Measurements from ENCODE around the gene ACSBG1.

ACSBG1 gene

DNA sequence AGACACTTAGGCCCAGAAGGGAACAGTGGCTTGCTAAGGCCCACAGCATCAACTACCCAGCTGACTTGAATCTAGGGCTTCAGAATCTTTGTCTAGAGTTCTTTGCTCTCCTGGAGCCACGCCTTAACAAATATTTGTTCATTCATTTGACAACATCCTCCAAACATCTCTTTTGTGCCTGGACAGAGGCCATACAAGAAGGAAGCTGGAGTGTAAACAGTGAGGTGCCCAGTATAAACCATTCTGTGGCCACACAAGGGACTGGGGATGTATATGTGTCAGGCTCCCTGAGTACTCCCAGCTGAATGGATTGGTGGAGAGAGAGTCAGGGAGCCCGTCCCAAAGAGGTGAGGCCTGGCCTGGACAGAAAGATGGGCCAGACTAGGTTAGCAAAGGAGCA, 106.5 kb downstream of the ACSBG1 start:
- DNase-seq, result no peak

GRCh38 chr15:78125267-78125666, 109.1 kb downstream of the ACSBG1 start:
- no peak for DNase-seq

- no peak for DNase-seq
These were observed 113.8 kb downstream of the ACSBG1 start for GRCh38 chr15:78120523-78120922.
